HG03196 (cell line): ENCODE results near the gene ZC2HC1B.

ENCODE experiments used
- ATAC-seq: cut with Tn5 transposase; IDR thresholded peaks from one replicate; pipeline ENCODE4 v1.9.1; 2021; ENCODE audit not compliant: unreplicated experiment

Gene ZC2HC1B

GRCh38 chr6:143929975-143930374 is 65.7 kb downstream of the ZC2HC1B start:
- no peak for ATAC-seq

DNA sequence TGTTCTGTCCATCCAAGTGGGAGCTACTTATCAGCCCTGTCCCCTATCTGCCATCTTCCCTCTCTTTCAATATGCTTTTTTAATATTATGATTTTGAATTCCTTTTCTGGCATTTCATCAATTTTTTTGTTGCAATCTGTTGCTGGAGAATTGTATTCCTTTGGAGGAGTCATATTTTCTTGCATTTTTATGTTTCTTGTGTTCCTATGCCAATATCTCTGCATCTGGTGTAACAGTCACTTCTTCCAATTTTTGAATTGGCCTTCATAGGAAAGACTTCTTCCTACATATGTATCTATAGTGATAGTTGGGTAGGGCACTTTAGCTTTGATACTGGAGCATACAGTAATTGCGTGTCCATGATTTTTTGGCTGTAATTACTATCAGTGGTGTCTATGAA is 70.1 kb downstream of the ZC2HC1B start:
- no peak for ATAC-seq

GRCh38 chr6:143934867-143935266 is 70.6 kb downstream of the ZC2HC1B start:
- no peak for ATAC-seq

GRCh38 chr6:143936347-143936746 is 72.1 kb downstream of the ZC2HC1B start:
- ATAC-seq: no peak

DNA sequence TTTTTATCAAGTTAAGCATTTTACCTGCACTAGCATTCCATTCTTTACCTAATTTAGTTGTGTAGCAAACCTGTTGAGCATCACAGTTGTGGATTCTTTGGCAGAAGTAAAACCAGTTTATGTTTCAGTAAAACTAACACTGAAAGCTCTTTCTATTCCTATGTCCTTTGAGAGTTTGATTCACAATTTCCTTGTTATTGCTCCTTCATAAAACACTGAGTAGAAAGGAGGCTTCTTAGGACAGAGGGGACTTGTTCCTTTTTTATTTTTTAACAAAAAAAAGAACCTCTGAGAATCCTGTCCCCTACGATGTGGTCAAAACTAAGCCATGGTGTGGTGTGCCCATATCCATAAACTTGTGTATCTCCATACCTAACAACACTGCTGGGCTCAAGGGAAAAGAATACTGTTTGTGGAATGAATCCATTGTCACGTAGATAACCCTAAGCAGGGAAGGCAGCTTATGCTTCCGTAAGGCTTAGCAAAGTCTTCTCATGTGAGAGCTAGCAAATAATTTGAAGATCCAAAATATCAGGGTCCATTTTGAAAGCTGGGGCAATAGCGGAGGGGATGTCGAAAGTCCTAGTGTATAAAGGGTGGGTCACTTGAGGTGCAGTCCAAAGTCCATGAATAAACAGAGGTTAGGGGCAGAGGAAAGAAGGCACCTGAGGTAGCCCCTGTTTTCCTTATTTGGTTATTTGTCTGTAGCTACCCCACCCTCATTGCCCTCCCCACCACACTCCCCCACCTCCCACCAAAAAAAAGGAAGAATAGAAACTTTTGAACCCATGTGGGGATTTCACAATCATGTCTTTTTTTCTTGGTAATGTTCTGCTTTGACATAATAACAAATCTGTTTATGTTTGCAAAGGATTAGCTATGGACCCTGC is 72.7 kb downstream of the ZC2HC1B start:
- ATAC-seq: no peak

- ATAC-seq: no peak
These were observed 73.3 kb downstream of the ZC2HC1B start for GRCh38 chr6:143937668-143937970.

GRCh38 chr6:143939364-143939763 is 75.1 kb downstream of the ZC2HC1B start:
- no peak for ATAC-seq

DNA sequence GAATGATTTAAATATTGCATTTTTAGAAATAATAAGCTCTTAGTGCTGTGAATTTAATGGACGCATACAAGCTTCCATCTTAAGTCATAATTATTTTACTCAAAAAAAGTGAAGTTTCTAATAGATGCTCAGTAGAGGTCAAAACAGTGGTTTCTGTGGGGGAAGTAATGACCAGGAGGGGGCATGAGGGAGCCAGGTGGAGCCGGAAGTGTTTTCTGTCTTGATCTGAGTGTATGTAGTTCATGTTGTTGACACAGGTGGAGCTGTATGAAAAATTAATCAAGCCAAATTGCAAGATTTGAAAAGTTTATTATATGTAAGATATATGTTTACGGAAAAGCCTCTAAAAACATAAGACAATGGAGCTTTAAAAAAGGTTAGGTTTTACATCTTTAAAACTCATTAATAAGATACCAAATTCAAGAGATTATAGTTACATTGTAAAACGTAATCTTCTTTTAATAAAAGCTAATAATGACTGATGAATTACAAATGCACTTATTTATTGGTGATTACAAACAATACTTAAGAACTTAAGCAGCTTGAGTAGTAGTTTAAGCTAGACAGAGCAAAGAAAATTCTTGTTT is 75.8 kb downstream of the ZC2HC1B start:
- ATAC-seq: peak; percentile 97

DNA sequence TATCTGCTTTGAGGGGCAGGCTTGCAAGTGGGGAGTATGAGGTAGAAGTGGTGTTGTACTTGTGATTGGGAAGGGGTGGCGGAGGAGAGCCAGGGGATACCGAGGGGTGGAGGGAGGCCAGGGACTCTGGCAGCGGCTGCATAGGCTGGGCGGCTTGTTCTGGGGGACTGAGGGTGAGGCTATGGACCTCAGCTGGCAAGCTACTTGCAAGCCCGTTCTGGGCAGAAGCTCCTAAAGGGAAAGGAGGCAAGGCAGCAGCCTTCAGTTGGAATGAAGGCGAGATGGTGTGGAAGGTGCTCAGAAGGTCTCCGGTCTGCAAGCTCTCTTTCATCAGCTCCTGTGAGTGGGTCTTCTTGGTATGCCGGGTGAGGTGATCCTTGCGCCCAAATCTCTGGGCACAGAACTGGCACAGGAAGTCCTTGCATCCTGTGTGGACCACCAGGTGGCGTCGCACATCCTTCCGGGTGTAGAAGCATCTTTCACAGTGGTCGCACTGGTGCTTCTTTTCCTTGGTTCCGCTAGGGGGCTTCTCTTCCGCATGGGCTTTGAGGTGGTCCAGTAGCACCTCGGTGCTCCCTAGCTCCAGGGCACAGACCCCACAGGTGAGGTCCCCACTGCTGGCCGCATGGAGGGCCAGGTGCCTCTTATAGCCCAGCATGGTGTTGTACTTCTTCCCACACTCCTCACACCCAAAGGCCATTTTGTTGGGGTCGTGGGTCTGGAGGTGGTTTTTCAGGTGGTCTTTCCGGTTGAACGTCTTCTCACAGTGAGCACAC is 77.8 kb downstream of the ZC2HC1B start:
- ATAC-seq: peak; percentile 50

GRCh38 chr6:143948208-143948607 is 83.9 kb downstream of the ZC2HC1B start:
- ATAC-seq: no peak

DNA sequence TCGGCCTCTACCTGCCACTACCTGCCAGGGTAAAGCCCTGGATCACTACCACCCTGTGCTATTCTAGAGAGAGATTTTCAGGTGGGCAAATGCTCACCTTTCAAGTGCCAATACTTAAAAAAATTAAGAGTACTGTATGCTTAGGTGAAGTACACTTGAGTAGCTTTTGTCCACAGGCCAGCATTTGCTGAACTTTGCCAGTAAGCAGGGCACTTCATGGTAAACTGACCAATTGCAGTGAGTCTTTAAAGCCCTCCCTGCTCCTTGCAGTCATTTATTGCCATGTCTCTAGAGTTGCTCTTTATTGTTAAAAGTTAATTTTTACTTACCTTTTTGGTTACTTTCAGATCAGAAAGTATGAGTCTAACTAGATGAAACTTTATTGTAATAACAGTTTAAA is 85.3 kb downstream of the ZC2HC1B start:
- ATAC-seq: no peak

DNA sequence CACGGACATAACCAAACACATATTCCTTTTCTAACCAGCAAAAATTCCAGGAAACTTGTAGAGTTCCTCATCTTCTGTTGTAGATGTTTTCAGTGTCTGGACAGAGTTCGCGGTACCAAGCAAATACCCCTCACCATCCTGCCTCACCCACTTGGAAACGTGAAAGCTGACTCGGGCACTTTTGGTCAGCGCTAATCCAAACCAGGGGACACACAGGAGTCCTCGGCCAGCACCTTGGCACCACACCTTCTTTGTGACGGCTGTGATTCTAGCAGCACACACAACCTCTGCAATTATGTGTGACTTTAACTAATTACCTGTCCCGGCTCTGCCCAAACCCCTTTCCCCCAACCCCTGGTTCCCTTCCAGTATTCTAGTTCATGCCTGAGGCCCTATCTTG is 85.7 kb downstream of the ZC2HC1B start:
- ATAC-seq: no peak

GRCh38 chr6:143950875-143951274 is 86.6 kb downstream of the ZC2HC1B start:
- ATAC-seq: no peak

DNA sequence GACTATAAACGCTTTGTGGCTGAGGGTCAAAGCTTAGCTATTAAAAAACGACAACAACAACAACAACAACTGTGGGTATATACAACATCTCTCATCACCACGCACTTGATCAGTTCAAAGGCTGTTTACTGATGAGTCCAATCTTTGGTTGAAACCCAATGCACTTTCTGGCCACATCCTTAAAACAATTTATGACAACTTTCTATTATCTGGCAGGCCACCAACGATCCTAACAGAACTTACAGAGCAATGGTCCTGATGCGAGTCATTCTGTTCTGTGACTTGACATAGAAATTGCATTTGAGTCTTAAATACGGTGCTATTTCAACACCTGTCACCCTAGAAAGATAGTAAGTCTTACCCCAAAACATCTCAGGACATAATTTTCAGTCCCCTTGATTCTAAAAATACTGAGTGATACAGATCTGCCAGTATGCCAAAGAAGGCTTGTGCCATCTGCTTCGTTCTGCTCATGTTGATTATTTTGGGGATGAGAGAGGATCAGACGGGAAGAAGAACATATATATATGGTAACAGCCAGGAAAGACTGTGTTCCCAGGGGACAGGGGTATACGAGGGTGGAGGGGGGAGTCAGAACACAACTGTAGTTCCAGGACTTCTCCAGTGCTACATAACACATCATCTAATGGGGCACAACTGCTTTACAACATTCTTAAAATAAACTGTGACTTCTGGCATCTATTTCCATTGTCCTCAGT is 87.9 kb downstream of the ZC2HC1B start:
- ATAC-seq: no peak

GRCh38 chr6:143952947-143953701 is 88.8 kb downstream of the ZC2HC1B start:
- ATAC-seq: no peak

GRCh38 chr6:143953922-143954321 is 89.6 kb downstream of the ZC2HC1B start:
- no peak for ATAC-seq

DNA sequence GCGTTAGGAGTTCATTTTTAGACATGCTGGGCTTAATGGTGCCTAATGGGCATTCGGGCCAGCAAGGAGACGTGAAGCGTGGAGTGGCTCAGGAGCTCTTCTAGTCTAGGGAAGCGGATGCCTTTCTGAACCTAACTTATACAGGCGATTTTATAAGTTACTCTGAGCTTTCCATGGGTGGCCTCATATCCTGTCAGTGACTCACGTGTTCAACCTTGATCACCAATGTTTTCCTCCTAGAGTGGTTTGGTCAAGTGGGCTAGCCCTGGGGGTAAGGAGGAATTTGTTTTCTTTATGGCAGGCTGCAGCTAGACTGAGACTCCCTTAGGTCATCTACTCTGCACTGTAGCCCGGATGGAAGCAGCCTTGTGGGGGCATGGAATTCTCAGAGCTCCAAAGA is 91.7 kb downstream of the ZC2HC1B start:
- ATAC-seq: no peak

GRCh38 chr6:143957679-143958274 is 93.5 kb downstream of the ZC2HC1B start:
- no peak for ATAC-seq

DNA sequence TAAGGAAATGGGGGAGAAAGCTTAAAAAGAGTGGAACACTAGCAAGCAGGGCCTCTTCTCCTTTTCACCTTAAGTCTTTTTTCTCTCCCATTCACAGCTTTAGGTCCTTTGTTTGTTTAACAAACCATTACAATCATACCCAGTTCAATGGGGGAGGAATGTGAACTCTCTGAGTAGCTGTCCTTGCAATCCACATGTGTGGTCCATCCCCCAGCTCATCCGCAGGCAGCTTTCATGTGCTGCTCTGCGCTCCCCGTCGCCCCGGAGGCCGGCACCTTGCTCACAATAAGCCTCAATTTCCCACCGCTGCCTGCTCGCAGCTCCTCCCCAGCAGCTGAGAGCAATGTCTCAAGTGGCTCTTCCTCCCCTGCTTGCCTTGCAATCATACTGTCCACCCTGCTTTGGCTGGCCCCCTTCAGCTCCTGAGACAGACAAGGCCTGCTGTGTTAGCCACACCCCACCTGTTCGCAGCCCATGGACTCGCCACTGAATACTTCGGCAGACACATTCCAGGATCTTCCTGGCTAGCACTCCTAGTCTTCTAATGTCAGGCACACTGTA is 94.6 kb downstream of the ZC2HC1B start:
- ATAC-seq: no peak

GRCh38 chr6:143959927-143960326 is 95.7 kb downstream of the ZC2HC1B start:
- no peak for ATAC-seq
